ENCODE results near the gene ABCF2.

ABCF2 gene

DNA sequence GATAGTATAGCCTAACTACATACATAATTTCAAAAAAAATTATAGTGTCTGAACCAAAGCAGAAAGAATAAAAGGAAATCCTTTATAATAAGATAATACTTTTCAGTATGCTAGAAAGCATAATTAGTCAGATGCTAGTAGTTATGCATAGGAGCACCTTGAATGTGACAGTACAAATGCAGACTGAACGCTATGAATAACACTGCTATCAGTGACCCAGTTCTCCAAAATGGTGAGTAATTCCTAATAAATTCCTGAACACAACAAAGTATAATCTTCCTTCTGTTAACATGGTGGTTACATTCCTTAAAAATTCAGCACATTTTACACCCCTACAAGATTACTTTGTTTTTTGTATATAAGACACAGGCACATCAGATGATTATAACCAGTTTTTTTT lies 4.1 kb upstream of the ABCF2 start:
- Histone ChIP-seq H3K9me3 (ENCODE audit: control insufficient read depth in 1 of 2, low read length in 2 of 2) (no peaks in the 10 kb centered on the region), H3K27ac (ENCODE audit: low read length) (no peak overlapping the region), H3K27me3 (ENCODE audit: low read depth, low read length) (no peaks in the 10 kb centered on the region), H3K36me3 (ENCODE audit: control insufficient read depth in 1 of 2, insufficient read depth in 2 of 2, low read length in 2 of 2) (peaks cover under 1 to 14% of the 10 kb centered on the region in 2 donors), H3K4me1 (ENCODE audit: control insufficient read depth in 1 of 2, insufficient read depth in 2 of 2, low read length in 2 of 2) (peaks cover 22 to 36% of the 10 kb centered on the region in 2 donors), H3K4me3 (ENCODE audit: low read depth in 1 of 2, low read length in 2 of 2) (no peak overlapping the region)

GRCh38 chr7:151229249-151229648 lies 2.2 kb upstream of the ABCF2 start:
- Histone ChIP-seq H3K9me3 (ENCODE audit: control insufficient read depth in 1 of 2, low read length in 2 of 2) (no peaks in the 10 kb centered on the region), H3K4me1 (ENCODE audit: control insufficient read depth in 1 of 2, insufficient read depth in 2 of 2, low read length in 2 of 2) (peaks cover 28 to 45% of the 10 kb centered on the region in 2 donors), H3K27me3 (ENCODE audit: low read depth, low read length) (no peaks in the 10 kb centered on the region), H3K27ac (ENCODE audit: low read length) (no peak overlapping the region), H3K36me3 (ENCODE audit: control insufficient read depth in 1 of 2, insufficient read depth in 2 of 2, low read length in 2 of 2) (peaks cover 7 to 10% of the 10 kb centered on the region in 2 donors), H3K4me3 (ENCODE audit: low read depth in 1 of 2, low read length in 2 of 2) (no peak overlapping the region)

DNA sequence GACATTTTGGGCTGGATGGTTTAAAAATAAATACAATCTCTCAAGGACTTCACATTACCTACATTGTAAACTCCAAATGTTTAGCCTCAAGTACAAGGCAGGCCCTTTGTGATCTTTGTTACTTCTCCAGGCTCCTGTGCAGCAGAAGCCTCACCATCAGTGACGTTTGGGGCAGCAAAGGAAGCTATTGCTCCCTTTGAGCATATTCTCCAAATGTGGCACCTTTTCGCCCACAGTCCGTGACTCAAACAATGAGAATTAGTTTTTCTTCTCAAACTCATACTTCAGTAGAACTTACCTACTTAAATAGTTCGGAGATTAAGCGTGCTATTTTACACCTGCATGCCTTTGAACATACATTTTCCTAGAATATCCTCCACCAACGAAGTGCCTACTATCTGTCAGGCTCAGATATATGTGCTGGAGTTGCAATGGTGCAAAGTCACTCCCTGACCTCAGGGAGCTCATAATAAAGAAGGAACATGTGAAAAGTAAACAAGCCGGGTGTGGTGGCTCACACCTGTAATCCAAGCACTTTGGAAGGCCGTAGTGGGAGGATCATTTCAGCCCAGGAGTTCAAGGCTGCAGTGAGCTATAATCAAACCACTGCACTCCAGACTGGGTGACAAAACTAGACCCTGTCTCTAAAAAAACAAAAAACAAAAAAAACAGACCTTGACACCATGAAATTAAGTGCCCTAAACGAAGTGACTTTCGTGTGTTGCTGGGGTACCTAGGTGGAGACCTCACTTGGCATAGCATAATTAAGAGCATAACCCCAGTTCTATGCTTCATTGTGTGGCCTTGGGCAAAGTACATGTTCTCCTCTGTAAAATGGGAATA lies 1.2 kb upstream of the ABCF2 start:
- H3K27me3 ChIP-seq (ENCODE audit: low read depth, low read length): no peaks in the 10 kb centered on the region
- H3K9me3 ChIP-seq (ENCODE audit: control insufficient read depth in 1 of 2, low read length in 2 of 2): no peaks in the 10 kb centered on the region
- H3K36me3 ChIP-seq (ENCODE audit: control insufficient read depth in 1 of 2, insufficient read depth in 2 of 2, low read length in 2 of 2): peaks cover 17 to 20% of the 10 kb centered on the region in 2 donors
- H3K4me3 ChIP-seq (ENCODE audit: low read depth in 1 of 2, low read length in 2 of 2): peak overlapping the region; percentile 81 to 91
- H3K27ac ChIP-seq (ENCODE audit: low read length): peak overlapping the region; percentile 80
- H3K4me1 ChIP-seq (ENCODE audit: control insufficient read depth in 1 of 2, insufficient read depth in 2 of 2, low read length in 2 of 2): peaks cover 20 to 35% of the 10 kb centered on the region in 2 donors

GRCh38 chr7:151226560-151226874 lies 488 bp downstream of the ABCF2 start:
- Histone ChIP-seq H3K4me3 (ENCODE audit: low read depth in 1 of 2, low read length in 2 of 2) (peak overlapping the region; percentile 81 to 91), H3K36me3 (ENCODE audit: control insufficient read depth in 1 of 2, insufficient read depth in 2 of 2, low read length in 2 of 2) (peaks cover 32 to 36% of the 10 kb centered on the region in 2 donors), H3K27me3 (ENCODE audit: low read depth, low read length) (no peaks in the 10 kb centered on the region), H3K4me1 (ENCODE audit: control insufficient read depth in 1 of 2, insufficient read depth in 2 of 2, low read length in 2 of 2) (peaks cover 15 to 25% of the 10 kb centered on the region in 2 donors), H3K9me3 (ENCODE audit: control insufficient read depth in 1 of 2, low read length in 2 of 2) (no peaks in the 10 kb centered on the region), H3K27ac (ENCODE audit: low read length) (peak overlapping the region; percentile 63)

- Histone ChIP-seq H3K4me1 (ENCODE audit: control insufficient read depth in 1 of 2, insufficient read depth in 2 of 2, low read length in 2 of 2) (peaks cover 15 to 24% of the 10 kb centered on the region in 2 donors), H3K36me3 (ENCODE audit: control insufficient read depth in 1 of 2, insufficient read depth in 2 of 2, low read length in 2 of 2) (peaks cover 34 to 40% of the 10 kb centered on the region in 2 donors), H3K9me3 (ENCODE audit: control insufficient read depth in 1 of 2, low read length in 2 of 2) (no peaks in the 10 kb centered on the region), H3K4me3 (ENCODE audit: low read depth in 1 of 2, low read length in 2 of 2) (peak overlapping the region; percentile 81 to 91), H3K27ac (ENCODE audit: low read length) (peak overlapping the region; percentile 63), H3K27me3 (ENCODE audit: low read depth, low read length) (no peaks in the 10 kb centered on the region)
Measured at GRCh38 chr7:151225948-151226510, 976 bp downstream of the ABCF2 start.

DNA sequence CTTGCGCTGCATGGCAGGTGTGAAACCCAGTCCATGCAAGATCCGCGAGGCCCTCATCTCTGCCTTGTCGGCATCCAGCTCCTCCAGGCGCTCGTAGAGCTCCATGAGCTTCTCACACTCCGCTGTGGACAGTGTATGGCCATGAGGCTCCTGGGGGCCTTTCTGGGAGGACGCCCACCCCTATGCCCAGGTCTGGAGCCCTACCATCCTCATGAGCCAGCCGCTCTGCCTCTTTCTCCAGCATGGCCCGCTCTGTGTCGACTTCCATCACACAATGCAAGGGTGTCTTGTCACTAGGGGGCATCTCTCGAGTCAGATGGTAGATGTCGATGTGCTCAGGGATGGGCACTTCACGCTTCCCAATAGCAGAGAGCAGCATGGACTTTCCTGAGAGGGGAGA lies 3.3 kb downstream of the ABCF2 start:
- H3K36me3 ChIP-seq (ENCODE audit: control insufficient read depth in 1 of 2, insufficient read depth in 2 of 2, low read length in 2 of 2): peaks cover 49 to 62% of the 10 kb centered on the region in 2 donors
- H3K27ac ChIP-seq (ENCODE audit: low read length): no peak overlapping the region
- H3K4me1 ChIP-seq (ENCODE audit: control insufficient read depth in 1 of 2, insufficient read depth in 2 of 2, low read length in 2 of 2): peaks cover 15 to 24% of the 10 kb centered on the region in 2 donors
- no peak overlapping the region for H3K4me3 ChIP-seq (ENCODE audit: low read depth in 1 of 2, low read length in 2 of 2)
- no peaks in the 10 kb centered on the region for H3K9me3 ChIP-seq (ENCODE audit: control insufficient read depth in 1 of 2, low read length in 2 of 2)
- no peaks in the 10 kb centered on the region for H3K27me3 ChIP-seq (ENCODE audit: low read depth, low read length)

GRCh38 chr7:151218170-151218569 lies 8.8 kb downstream of the ABCF2 start:
- Histone ChIP-seq H3K36me3 (ENCODE audit: control insufficient read depth in 1 of 2, insufficient read depth in 2 of 2, low read length in 2 of 2) (peaks cover 68 to 97% of the 10 kb centered on the region in 2 donors), H3K27ac (ENCODE audit: low read length) (no peak overlapping the region), H3K27me3 (ENCODE audit: low read depth, low read length) (no peaks in the 10 kb centered on the region), H3K4me1 (ENCODE audit: control insufficient read depth in 1 of 2, insufficient read depth in 2 of 2, low read length in 2 of 2) (no peaks in the 10 kb centered on the region), H3K9me3 (ENCODE audit: control insufficient read depth in 1 of 2, low read length in 2 of 2) (no peaks in the 10 kb centered on the region), H3K4me3 (ENCODE audit: low read depth in 1 of 2, low read length in 2 of 2) (no peak overlapping the region)

DNA sequence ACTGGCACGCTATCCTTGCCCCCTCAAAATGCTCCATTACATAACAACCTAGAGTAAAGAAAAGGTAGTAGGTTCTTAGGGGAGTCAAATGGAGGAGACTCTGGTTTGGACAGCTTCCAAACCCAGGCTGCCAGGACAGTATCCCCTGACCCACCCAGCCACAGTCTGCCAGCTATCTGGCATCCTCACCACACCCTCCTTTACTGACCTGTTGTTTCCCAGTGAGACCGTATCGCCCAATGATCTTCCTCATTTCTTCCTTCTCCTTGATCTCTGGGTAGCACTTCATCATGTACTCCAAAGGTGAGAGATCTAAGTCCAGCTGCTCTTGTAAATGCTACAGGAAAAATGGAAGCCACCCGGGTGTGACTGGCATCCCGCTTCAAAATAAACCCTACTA lies 11.6 kb downstream of the ABCF2 start:
- Histone ChIP-seq H3K4me1 (ENCODE audit: control insufficient read depth in 1 of 2, insufficient read depth in 2 of 2, low read length in 2 of 2) (no peaks in the 10 kb centered on the region), H3K36me3 (ENCODE audit: control insufficient read depth in 1 of 2, insufficient read depth in 2 of 2, low read length in 2 of 2) (peaks cover 47 to 79% of the 10 kb centered on the region in 2 donors), H3K27ac (ENCODE audit: low read length) (no peak overlapping the region), H3K9me3 (ENCODE audit: control insufficient read depth in 1 of 2, low read length in 2 of 2) (no peaks in the 10 kb centered on the region), H3K27me3 (ENCODE audit: low read depth, low read length) (no peaks in the 10 kb centered on the region), H3K4me3 (ENCODE audit: low read depth in 1 of 2, low read length in 2 of 2) (no peak overlapping the region)

DNA sequence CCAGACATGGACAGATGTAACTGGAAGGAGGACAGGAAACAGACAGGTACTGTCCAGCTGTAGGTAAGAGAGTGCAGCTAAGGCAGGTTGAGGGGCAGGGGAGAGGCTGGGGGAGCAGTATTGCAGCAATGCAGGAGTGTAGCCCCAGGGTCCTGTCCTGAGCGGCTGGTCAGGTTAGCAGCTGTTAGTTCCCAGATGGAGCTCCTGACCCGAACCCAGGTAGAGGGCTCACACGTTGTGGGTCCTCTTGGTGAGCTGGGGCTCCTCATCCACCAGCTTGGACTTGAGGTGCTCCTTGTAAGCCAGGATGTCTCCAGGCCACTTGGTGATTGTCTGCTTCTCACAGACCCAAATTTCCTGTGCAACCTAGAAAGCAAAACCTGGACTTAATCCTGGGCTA lies 13.2 kb downstream of the ABCF2 start:
- Histone ChIP-seq H3K27me3 (ENCODE audit: low read depth, low read length) (no peaks in the 10 kb centered on the region), H3K9me3 (ENCODE audit: control insufficient read depth in 1 of 2, low read length in 2 of 2) (no peaks in the 10 kb centered on the region), H3K4me1 (ENCODE audit: control insufficient read depth in 1 of 2, insufficient read depth in 2 of 2, low read length in 2 of 2) (no peaks in the 10 kb centered on the region), H3K4me3 (ENCODE audit: low read depth in 1 of 2, low read length in 2 of 2) (no peak overlapping the region), H3K36me3 (ENCODE audit: control insufficient read depth in 1 of 2, insufficient read depth in 2 of 2, low read length in 2 of 2) (peaks cover 37 to 65% of the 10 kb centered on the region in 2 donors), H3K27ac (ENCODE audit: low read length) (no peak overlapping the region)

- no peaks in the 10 kb centered on the region for H3K9me3 ChIP-seq (ENCODE audit: control insufficient read depth in 1 of 2, low read length in 2 of 2)
- no peak overlapping the region for H3K4me3 ChIP-seq (ENCODE audit: low read depth in 1 of 2, low read length in 2 of 2)
- no peaks in the 10 kb centered on the region for H3K4me1 ChIP-seq (ENCODE audit: control insufficient read depth in 1 of 2, insufficient read depth in 2 of 2, low read length in 2 of 2)
- H3K27ac ChIP-seq (ENCODE audit: low read length): no peak overlapping the region
- H3K36me3 ChIP-seq (ENCODE audit: control insufficient read depth in 1 of 2, insufficient read depth in 2 of 2, low read length in 2 of 2): peaks cover 25 to 53% of the 10 kb centered on the region in 2 donors
- no peaks in the 10 kb centered on the region for H3K27me3 ChIP-seq (ENCODE audit: low read depth, low read length)
Measured at GRCh38 chr7:151212626-151213025, 14.4 kb downstream of the ABCF2 start.

- no peaks in the 10 kb centered on the region for H3K27me3 ChIP-seq (ENCODE audit: low read depth, low read length)
- H3K4me1 ChIP-seq (ENCODE audit: control insufficient read depth in 1 of 2, insufficient read depth in 2 of 2, low read length in 2 of 2): no peaks in the 10 kb centered on the region
- no peaks in the 10 kb centered on the region for H3K9me3 ChIP-seq (ENCODE audit: control insufficient read depth in 1 of 2, low read length in 2 of 2)
- H3K4me3 ChIP-seq (ENCODE audit: low read depth in 1 of 2, low read length in 2 of 2): no peak overlapping the region
- H3K27ac ChIP-seq (ENCODE audit: low read length): no peak overlapping the region
- peaks cover 18 to 39% of the 10 kb centered on the region in 2 donors for H3K36me3 ChIP-seq (ENCODE audit: control insufficient read depth in 1 of 2, insufficient read depth in 2 of 2, low read length in 2 of 2)
Measured at GRCh38 chr7:151211155-151211772, 15.7 kb downstream of the ABCF2 start.

Data from muscle layer of duodenum (tissue), 2 donors.